NCI-H774 (cell line): ENCODE results near the gene MBOAT1.
"Not testable (repeated sequence)": the region's sequence is repeated elsewhere in the genome, so short reads cannot be mapped to it uniquely, and the experiment has no call there.

Source experiments
- DNase-seq: peaks from one replicate; lab custom pipeline; 2025; lab: John Stamatoyannopoulos, UW

MBOAT1 gene

GRCh38 chr6:20202699-20203302 is 9.5 kb downstream of the MBOAT1 start:
- no peak for DNase-seq

GRCh38 chr6:20202324-20202658 is 10.0 kb downstream of the MBOAT1 start:
- DNase-seq, result no peak

GRCh38 chr6:20200761-20201630 is 11.3 kb downstream of the MBOAT1 start:
- DNase-seq, result peak; percentile 31

GRCh38 chr6:20198775-20199174 is 13.5 kb downstream of the MBOAT1 start:
- DNase-seq, result no peak

- DNase-seq, result no peak
Measured at GRCh38 chr6:20198156-20198774, 14.0 kb downstream of the MBOAT1 start.

- DNase-seq, result no peak
Measured at GRCh38 chr6:20197251-20197650, 15.0 kb downstream of the MBOAT1 start.

GRCh38 chr6:20192625-20193024 is 19.6 kb downstream of the MBOAT1 start:
- no peak for DNase-seq

- no peak for DNase-seq
Measured at GRCh38 chr6:20191992-20192391, 20.3 kb downstream of the MBOAT1 start.

- DNase-seq, result no peak
Measured at GRCh38 chr6:20188630-20189075, 23.6 kb downstream of the MBOAT1 start.

- no peak for DNase-seq
Measured at GRCh38 chr6:20186981-20187380, 25.3 kb downstream of the MBOAT1 start.

- no peak for DNase-seq
Measured at GRCh38 chr6:20183706-20184105, 28.6 kb downstream of the MBOAT1 start.

- DNase-seq, result peak; percentile 45
Measured at GRCh38 chr6:20182926-20183521, 29.2 kb downstream of the MBOAT1 start.

- no peak for DNase-seq
Measured at GRCh38 chr6:20182069-20182468, 30.2 kb downstream of the MBOAT1 start.

- no peak for DNase-seq
Measured at GRCh38 chr6:20180935-20181334, 31.3 kb downstream of the MBOAT1 start.

- not testable (repeated sequence) for DNase-seq
Measured at GRCh38 chr6:20179287-20180045, 32.8 kb downstream of the MBOAT1 start.

GRCh38 chr6:20178327-20178726 is 33.9 kb downstream of the MBOAT1 start:
- DNase-seq, result no peak

GRCh38 chr6:20175810-20176410 is 36.4 kb downstream of the MBOAT1 start:
- no peak for DNase-seq

GRCh38 chr6:20173833-20174792 is 38.2 kb downstream of the MBOAT1 start:
- DNase-seq, result no peak

GRCh38 chr6:20172842-20173456 is 39.3 kb downstream of the MBOAT1 start:
- no peak for DNase-seq
